ENCODE measurements around the gene ZNF714. TPM values are rescaled to one million over a fixed set of nuclear protein-coding genes. Genes with fewer than 3 reads are reported as not detected.

ZNF714 gene
- total and polyA plus RNA-seq, 2 of the 8 experiments (the other 6 are each of a cell fraction or from before 2014, with no cell fraction given) = 16.4 to 74.2 TPM

DNA sequence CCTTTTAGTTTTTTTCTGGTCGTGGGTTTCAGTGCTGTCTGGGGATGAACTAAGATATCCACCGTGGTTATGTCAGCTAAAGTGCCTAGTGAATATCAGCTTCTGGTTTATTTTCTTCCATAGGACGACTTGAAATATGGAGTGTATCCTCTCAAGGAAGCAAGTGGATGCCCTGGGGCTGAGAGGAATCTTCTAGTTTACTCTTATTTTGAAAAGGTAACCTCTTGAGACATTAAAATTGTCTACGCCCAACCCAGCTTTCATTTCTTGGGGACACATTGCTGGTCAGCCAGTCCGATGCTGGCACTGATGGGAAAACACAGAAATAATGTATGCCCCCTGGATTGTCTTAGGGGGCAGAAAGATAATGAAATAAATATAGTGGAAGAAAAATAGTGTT is 61.4 kb downstream of the ZNF714 start (continued):
- TF ChIP-seq JUN (IDR thresholded peaks at IDR 0.05; ENCODE audit: low read depth, low read length) = no peak
